AG10803 (cell line): ENCODE measurements around the gene ISM2.

ENCODE experiments used
- DNase-seq: peaks from one replicate; pipeline ENCODE4 v3.0.0; 2010; ENCODE audit warnings: low read depth
- H3K4me3 ChIP-seq: 2 replicates; pipeline ENCODE4 v1.5.1; 2011; ENCODE audit warnings: mild to moderate bottlenecking, low read length, control low read depth
- CTCF ChIP-seq: conservative IDR thresholded peaks from 2 replicates; pipeline ENCODE4 v1.5.1; 2011; ENCODE audit warnings: mild to moderate bottlenecking, low read length, control low read depth, inconsistent platforms

The ISM2 gene

DNA sequence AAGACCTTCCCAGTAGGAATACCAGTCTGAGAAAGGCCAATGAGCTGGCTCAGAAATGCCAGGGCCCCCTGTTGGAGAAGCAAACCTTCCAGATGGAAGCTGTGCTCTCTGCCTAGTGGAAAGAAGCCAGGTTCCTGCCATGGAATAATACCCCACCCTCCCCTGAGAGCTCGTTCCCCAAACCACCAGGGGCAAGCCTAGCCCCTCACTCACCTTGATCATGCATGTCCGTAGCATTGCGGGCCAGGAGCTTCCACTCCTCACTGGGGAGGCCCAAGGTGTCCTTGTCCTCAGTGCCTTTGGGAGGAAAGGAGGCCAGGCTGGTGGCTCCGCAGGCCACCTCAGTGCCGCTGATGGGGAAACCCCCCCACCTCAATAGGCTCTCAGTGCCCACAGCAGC is 20.6 kb downstream of the ISM2 start:
- no peak for DNase-seq
- TF ChIP-seq CTCF, result no peak
- H3K4me3 ChIP-seq, result no peak overlapping the region

DNA sequence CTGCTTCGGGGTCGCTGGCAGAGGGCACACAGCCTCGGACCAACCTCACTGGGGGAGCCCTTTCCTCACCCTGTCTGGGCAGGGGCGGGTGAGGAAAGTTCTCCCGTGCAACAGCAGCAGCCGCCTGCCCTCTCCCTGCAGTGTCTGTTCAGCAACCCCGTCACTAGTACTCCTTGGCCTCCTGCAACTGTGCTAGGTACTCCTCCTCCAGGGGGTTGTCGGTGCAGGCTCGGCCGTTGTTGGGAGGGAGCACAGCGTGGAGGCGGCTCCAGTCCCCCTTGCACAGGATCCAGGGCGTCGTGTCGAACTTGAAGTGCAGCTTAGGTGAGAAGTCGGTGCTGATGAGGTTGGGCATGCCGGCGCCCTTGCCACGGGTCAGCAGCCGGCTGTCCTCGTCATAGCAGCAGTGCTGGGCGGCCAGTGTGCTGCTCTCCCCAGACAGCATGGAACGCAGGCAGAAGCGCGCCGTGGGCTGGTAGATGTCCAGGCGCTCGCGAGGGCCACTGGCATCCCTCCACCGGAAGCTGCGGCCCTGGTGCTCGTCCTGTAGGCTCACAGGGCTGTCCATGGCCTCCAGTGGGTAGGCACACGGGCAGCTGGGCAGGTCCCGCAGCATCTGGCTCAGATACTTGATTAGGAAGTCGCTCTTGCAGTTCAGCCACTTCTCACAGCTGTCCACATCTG is 23.0 kb downstream of the ISM2 start:
- no peak for DNase-seq
- no peak overlapping the region for H3K4me3 ChIP-seq
- TF ChIP-seq CTCF, result no peak

DNA sequence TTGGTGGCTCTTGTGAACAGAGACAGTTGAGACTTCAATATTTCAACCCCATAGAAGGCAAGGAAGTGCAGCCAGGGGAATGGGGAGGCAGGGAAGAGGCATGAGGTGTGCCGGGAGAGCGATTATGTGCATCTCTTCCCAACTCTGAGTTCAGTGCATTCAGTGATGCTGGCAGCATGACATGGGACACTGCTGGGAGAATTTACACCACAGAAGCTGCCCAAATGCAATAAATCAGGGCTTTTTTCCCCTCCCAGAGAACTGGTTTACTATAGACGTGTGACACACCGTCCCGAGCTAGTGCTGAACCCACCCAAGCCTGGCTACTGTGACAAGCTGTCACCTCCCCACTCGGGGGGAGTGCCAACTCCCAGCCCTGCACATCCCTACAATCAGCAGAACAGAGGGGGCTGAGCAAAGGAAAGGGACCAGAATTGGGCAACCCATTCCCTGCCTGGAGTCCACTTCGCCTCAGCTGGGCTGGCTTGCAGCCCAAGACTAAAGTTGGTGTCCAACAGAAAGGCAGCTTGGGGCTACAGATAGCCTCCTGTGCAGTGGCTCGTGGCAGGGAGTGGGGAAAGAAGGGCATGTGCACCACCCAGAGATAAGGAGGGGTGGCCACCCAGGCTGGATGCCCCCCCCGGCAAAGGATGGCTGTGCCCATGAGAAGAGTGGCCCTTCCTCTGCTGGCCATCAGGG is 24.0 kb downstream of the ISM2 start:
- no peak for TF ChIP-seq CTCF
- no peak for DNase-seq
- no peak overlapping the region for H3K4me3 ChIP-seq

DNA sequence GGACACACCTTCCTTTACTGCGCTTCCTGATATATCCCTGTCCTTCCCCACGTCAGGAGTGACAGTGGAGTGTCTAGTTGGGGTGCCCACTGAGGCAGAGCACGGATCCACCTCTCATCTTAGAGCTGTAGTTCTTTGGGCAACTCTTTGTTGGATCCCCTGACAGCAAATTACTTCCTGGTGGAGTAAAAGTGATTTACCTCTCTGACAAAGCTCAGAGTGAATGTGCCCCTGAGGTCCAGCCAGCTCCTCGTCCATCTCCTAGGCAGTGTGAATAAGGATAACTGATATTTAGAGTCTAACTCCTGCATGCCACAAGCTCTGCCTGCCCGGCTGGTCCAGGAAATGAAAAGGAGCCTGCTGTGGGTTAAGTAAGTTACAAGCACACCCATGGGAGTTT is 24.7 kb downstream of the ISM2 start:
- no peak for DNase-seq
- no peak overlapping the region for H3K4me3 ChIP-seq
- no peak for TF ChIP-seq CTCF

DNA sequence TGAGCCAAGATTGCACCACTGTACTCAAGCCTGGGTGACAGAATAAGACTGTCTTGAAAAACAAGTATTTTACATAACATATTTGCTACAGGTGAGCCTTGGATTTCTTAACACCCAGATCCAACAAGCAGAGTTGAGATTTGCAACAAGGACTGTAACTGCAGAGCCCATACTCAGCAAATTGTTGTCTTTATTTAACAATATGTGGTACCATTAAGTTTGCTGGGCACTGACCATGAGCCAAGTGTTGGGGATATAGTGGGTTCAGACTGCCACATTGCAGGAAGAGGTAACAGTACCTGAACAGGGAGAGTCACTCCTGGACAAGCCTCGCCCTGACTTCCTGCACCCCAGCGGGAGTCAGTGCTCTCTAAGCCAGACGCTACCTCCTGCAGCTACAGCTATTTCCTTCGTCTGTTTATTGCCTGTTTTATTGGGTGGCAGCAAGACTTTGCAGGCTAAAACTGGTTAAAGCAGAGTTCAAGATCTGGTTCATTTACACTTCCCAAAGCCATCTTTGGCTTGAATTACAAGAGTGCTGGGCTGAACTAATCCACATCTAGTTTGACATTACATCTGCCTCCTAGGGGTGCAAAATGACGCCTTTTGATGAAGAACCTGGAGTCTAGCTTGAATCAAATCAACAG is 28.3 kb downstream of the ISM2 start:
- no peak for TF ChIP-seq CTCF
- DNase-seq, result no peak
- no peak overlapping the region for H3K4me3 ChIP-seq

DNA sequence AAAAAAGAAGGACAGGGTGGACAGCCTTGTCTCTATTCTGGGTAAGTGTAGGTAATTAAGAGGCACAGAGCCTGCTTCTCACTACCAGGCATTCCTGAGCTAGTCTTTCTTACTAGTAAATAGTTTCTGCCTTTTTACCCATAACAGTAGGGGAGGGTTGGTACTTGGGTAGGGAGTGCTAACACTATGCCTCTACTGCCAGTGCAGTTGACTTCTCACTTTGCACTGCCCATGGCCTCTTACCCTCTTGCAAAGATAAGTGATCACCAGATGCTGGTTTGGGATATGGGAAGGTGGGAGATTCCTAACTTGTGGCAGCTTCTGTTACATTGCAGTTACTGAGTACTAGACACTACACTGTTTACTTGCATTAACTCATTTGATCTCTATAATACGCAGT is 29.1 kb downstream of the ISM2 start:
- TF ChIP-seq CTCF, result no peak
- no peak overlapping the region for H3K4me3 ChIP-seq
- DNase-seq, result no peak
